SU-DHL-6 (cell line): ENCODE results near the gene PPM1H.

ENCODE experiments used
- H2AFZ ChIP-seq: fragments of 200-600 bp; sonication (generic); 2 replicates; pipeline ENCODE4 v1.6.1; 2014; ENCODE audit warnings: low read depth, mild to moderate bottlenecking, moderate library complexity, mixed read lengths, antibody characterized with exemption, low read length; ENCODE audit not compliant: severe bottlenecking
- H3F3A ChIP-seq: fragments of 200-600 bp; shearing (Covaris generic); 2 replicates; pipeline ENCODE4 v1.6.0; 2016; ENCODE audit warnings: antibody characterized with exemption, mild to moderate bottlenecking; ENCODE audit not compliant: insufficient read depth
- H3K27ac ChIP-seq: fragments of 200-600 bp; sonication (generic); 2 replicates; pipeline ENCODE4 v1.5.1; 2016; ENCODE audit warnings: low read depth, mild to moderate bottlenecking, low read length, moderate library complexity, mixed read lengths
- H3K27me3 ChIP-seq: fragments of 200-600 bp; sonication (generic), shearing (Covaris generic); 2 replicates; pipeline ENCODE4 v1.6.0; 2014; ENCODE audit warnings: mild to moderate bottlenecking, low read length
- H3K36me3 ChIP-seq: fragments of 200-600 bp; sonication (generic); 2 replicates; pipeline ENCODE4 v1.6.1; 2014; ENCODE audit warnings: mild to moderate bottlenecking, low read length, mixed read lengths
- H3K4me2 ChIP-seq: fragments of 300-600, 200-600 bp; shearing (Covaris generic), sonication (generic); 2 replicates; pipeline ENCODE4 v1.6.0; 2014; ENCODE audit warnings: low read length, low read depth, mild to moderate bottlenecking; ENCODE audit not compliant: poor library complexity, severe bottlenecking
- H3K4me3 ChIP-seq: fragments of 200-600 bp; sonication (generic); 2 replicates; pipeline ENCODE4 v1.5.1; 2014; ENCODE audit warnings: antibody characterized with exemption, low read length, mild to moderate bottlenecking, mixed read lengths; ENCODE audit not compliant: insufficient read depth, poor library complexity, severe bottlenecking
- H3K79me2 ChIP-seq: fragments of 200-600 bp; sonication (generic); 2 replicates; pipeline ENCODE4 v1.6.1; 2014; ENCODE audit warnings: mild to moderate bottlenecking, low read length, moderate library complexity; ENCODE audit not compliant: insufficient read depth
- H3K9ac ChIP-seq: fragments of 200-600 bp; sonication (generic); 2 replicates; pipeline ENCODE4 v1.7.0; 2014; ENCODE audit warnings: mild to moderate bottlenecking, low read length
- H3K9me2 ChIP-seq: fragments of 200-600 bp; sonication (generic); replicated peaks from 2 replicates; pipeline ENCODE4 v1.6.1; 2014; ENCODE audit warnings: low read length; ENCODE audit not compliant: insufficient read depth
- H3K9me3 ChIP-seq: fragments of 200-600 bp; sonication (generic); 2 replicates; pipeline ENCODE4 v1.6.1; 2014; ENCODE audit warnings: low read length, mixed read lengths; ENCODE audit not compliant: insufficient read depth
- H4K20me1 ChIP-seq: fragments of 200-600 bp; sonication (generic); 2 replicates; pipeline ENCODE4 v1.6.1; 2014; ENCODE audit warnings: low read depth, mild to moderate bottlenecking, antibody characterized with exemption, low read length, moderate library complexity, mixed read lengths
- CTCF ChIP-seq: fragments of 200-600 bp; sonication (generic); IDR thresholded peaks from one replicate; pipeline ENCODE4 v1.5.1; 2017; ENCODE audit warnings: antibody characterized with exemption, mild to moderate bottlenecking, low read length, moderate library complexity; ENCODE audit not compliant: insufficient read depth, poor library complexity, severe bottlenecking
- EZH2phosphoT487 ChIP-seq: fragments of 200-600 bp; sonication (generic), shearing (Covaris generic); conservative IDR thresholded peaks from 2 replicates; pipeline ENCODE4 v1.6.1; 2018; ENCODE audit warnings: mild to moderate bottlenecking, antibody characterized with exemption, low read length, moderate library complexity, mixed read lengths

PPM1H gene

GRCh38 chr12:62604871-62605270, 330.1 kb downstream of the PPM1H start:
- no peaks in the 10 kb centered on the region for H3K36me3 ChIP-seq
- TF ChIP-seq CTCF (no peak), EZH2phosphoT487 (no peak)
- no peaks in the 10 kb centered on the region for H3K27me3 ChIP-seq
- H3K79me2 ChIP-seq: peaks cover 25% of the 10 kb centered on the region; the same call in 1 of the 2 replicates
- H4K20me1 ChIP-seq: peaks cover 5% of the 10 kb centered on the region; the same call in 1 of the 2 replicates
- no peaks in the 10 kb centered on the region for H3K9me2 ChIP-seq
- no peak overlapping the region for H2AFZ ChIP-seq
- peaks cover 37% of the 10 kb centered on the region for H3F3A ChIP-seq
- H3K27ac ChIP-seq: no peak overlapping the region
- H3K4me3 ChIP-seq: peak overlapping the region; percentile 85
- no peaks in the 10 kb centered on the region for H3K9me3 ChIP-seq
- peak overlapping the region; percentile 96; the same call in 1 of the 2 replicates for H3K9ac ChIP-seq
- peak overlapping the region; percentile 84 for H3K4me2 ChIP-seq

GRCh38 chr12:62604373-62604772, 330.6 kb downstream of the PPM1H start:
- no peaks in the 10 kb centered on the region for H3K27me3 ChIP-seq
- peaks cover 25% of the 10 kb centered on the region; the same call in 1 of the 2 replicates for H3K79me2 ChIP-seq
- H3K9ac ChIP-seq: peak overlapping the region; percentile 96
- H3K4me2 ChIP-seq: peak overlapping the region; percentile 84
- peaks cover 42% of the 10 kb centered on the region for H3F3A ChIP-seq
- H3K27ac ChIP-seq: peak overlapping the region; percentile 99; the same call in 1 of the 2 replicates
- H3K36me3 ChIP-seq: no peaks in the 10 kb centered on the region
- H4K20me1 ChIP-seq: peaks cover 5% of the 10 kb centered on the region; the same call in 1 of the 2 replicates
- H2AFZ ChIP-seq: no peak overlapping the region
- H3K4me3 ChIP-seq: peak overlapping the region; percentile 85
- no peaks in the 10 kb centered on the region for H3K9me2 ChIP-seq
- no peaks in the 10 kb centered on the region for H3K9me3 ChIP-seq
- TF ChIP-seq CTCF (no peak), EZH2phosphoT487 (no peak)

GRCh38 chr12:62603811-62604098, 331.2 kb downstream of the PPM1H start:
- no peaks in the 10 kb centered on the region for H3K36me3 ChIP-seq
- no peaks in the 10 kb centered on the region for H3K9me2 ChIP-seq
- H3K27me3 ChIP-seq: no peaks in the 10 kb centered on the region
- peak overlapping the region; percentile 99 for H3K27ac ChIP-seq
- H3K9ac ChIP-seq: peak overlapping the region; percentile 96
- H4K20me1 ChIP-seq: peaks cover 5% of the 10 kb centered on the region; the same call in 1 of the 2 replicates
- peaks cover 25% of the 10 kb centered on the region; the same call in 1 of the 2 replicates for H3K79me2 ChIP-seq
- peak overlapping the region; percentile 85 for H3K4me3 ChIP-seq
- TF ChIP-seq EZH2phosphoT487 (no peak), CTCF (no peak)
- H3K9me3 ChIP-seq: no peaks in the 10 kb centered on the region
- peak overlapping the region; percentile 82 for H2AFZ ChIP-seq
- peak overlapping the region; percentile 84 for H3K4me2 ChIP-seq
- H3F3A ChIP-seq: peaks cover 43% of the 10 kb centered on the region
